ENCODE results near the gene TUBB2A.

- no peak for TF ChIP-seq POLR2A (IDR thresholded peaks at IDR 0.05)
- no peak for TF ChIP-seq CTCF (IDR thresholded peaks at IDR 0.05)
- no peak for TF ChIP-seq POLR2AphosphoS5 (IDR thresholded peaks at IDR 0.05)
Measured at GRCh38 chr6:3188262-3188661, 30.9 kb upstream of the TUBB2A start.
